Measurements from ENCODE around the gene EPO.

GRCh38 chr7:100684534-100685042 lies 35.7 kb upstream of the EPO start:
- no peak for TF ChIP-seq CTCF (IDR thresholded peaks at IDR 0.05 in 8 of 11, conservative IDR thresholded peaks at IDR 0.05 in 3 of 11)
- TF ChIP-seq POLR2A (IDR thresholded peaks at IDR 0.05), result no peak
